GM12874 (cell line): ENCODE data around the gene OR56B1.

Source experiments
- TF ChIP-seq, protein P1 (sequence below): IDR thresholded peaks from 2 replicates; pipeline ENCODE4 v1.5.1; 2011; ENCODE audit warnings: low read depth, mild to moderate bottlenecking, control low read depth, low read length, moderate library complexity; ENCODE audit not compliant: insufficient read depth

Gene OR56B1

DNA sequence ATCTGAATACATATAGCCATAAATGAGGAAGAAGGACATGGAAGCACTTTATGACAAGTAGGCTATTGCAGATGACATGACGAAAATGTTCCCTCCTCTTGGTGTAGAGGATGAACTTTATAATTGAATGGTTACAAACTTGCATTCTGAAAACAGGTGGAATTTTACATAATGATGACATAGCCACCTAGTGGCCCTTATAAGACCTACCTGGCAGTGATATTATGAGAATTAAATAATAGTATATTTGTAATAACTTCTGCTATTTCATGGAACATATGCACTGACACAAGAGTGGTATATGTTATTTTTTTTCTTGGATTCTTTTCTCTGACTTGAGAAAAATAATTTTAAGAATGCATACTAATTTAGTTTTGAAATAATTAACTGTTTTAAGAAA is 23.7 kb upstream of the OR56B1 start:
- TF ChIP-seq, protein P1, sequence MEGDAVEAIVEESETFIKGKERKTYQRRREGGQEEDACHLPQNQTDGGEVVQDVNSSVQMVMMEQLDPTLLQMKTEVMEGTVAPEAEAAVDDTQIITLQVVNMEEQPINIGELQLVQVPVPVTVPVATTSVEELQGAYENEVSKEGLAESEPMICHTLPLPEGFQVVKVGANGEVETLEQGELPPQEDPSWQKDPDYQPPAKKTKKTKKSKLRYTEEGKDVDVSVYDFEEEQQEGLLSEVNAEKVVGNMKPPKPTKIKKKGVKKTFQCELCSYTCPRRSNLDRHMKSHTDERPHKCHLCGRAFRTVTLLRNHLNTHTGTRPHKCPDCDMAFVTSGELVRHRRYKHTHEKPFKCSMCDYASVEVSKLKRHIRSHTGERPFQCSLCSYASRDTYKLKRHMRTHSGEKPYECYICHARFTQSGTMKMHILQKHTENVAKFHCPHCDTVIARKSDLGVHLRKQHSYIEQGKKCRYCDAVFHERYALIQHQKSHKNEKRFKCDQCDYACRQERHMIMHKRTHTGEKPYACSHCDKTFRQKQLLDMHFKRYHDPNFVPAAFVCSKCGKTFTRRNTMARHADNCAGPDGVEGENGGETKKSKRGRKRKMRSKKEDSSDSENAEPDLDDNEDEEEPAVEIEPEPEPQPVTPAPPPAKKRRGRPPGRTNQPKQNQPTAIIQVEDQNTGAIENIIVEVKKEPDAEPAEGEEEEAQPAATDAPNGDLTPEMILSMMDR: peak; percentile 20; the same call in 1 of the 2 replicates

DNA sequence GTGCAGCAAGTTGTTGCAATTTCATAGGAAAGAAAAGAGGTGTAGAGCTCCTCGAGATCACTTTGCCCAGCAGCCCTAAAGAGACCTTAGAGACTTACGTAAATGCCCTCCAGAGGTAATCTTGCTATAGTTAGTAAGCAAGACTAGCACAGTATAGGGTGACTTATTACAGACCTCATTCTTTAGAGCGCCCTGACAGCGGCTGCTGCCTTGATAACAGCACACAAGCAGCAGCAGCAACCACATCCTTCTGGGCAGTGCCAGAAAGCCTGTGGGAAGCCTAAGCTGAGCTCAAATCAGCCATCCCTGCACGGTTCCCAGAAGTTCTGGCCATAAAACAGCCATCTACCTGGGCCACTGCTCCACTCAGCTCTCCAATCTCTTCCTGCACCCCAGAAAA is 22.6 kb upstream of the OR56B1 start:
- TF ChIP-seq, protein P1: no peak

DNA sequence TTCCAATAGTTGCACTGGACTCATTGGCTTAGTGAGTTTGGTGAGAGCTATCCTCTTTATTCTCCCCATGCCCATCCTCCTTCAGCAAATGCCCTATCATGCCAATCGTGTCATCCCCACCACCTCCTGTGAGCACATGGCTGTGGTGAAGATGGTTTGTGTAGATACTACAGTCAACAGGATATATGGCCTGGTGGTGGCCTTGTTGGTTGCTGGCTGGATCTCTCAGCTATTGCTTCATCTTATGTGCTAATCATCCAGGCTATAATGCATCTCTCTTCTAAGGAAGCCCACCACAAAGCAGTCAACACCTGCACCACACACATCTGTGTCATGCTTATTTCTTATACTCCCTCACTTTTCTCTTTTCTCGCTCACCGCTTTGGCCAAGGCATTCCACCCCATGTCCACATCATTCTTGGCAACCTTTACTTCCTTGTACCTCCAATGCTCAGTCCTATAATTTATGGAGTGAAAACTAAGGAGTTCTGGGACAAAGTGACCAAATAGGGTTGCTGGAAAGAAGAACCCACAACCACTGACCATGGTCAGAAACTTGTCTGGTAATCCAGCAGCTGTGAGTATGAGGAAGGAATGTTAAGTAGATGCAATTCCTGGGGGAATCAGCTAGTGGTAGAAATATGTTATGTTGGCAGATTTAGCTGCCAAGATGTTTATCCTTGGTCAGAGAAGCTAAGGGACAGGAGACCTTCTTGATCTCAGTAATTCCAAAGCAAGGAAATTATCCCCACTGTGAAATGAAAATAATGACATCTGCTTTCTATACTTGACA is 16.3 kb upstream of the OR56B1 start:
- TF ChIP-seq, protein P1: no peak

DNA sequence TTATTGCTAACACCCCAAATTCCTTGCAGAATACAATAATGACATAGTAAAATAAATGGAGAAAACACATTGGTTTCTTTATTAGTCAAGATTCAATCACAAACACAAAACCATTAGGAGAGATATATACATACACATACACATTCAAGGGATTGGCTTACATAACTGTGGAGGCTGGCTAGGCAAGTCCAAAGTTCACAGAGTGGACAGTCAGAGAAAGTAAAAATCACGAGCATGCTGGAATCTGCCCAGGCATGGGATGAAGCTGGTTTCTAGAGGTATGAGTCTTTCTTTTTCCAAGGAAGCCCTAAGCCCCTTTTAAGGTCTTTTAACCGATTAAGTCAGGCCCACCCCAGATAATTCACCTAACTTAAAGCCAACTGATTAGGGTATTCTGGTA is 13.6 kb upstream of the OR56B1 start:
- TF ChIP-seq, protein P1: no peak

DNA sequence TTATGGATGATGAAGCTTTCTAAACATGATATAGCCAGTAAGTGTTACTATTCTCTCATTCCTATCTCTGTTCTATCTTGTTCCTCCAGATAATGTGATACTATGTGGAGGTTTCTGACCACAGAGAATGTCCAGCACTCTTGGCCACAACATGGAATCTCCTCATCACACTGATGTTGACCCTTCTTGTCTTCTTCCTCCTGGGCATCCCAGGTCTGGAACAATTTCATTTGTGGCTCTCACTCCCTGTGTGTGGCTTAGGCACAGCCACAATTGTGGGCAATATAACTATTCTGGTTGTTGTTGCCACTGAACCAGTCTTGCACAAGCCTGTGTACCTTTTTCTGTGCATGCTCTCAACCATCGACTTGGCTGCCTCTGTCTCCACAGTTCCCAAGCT is 9.9 kb upstream of the OR56B1 start:
- TF ChIP-seq, protein P1: no peak

DNA sequence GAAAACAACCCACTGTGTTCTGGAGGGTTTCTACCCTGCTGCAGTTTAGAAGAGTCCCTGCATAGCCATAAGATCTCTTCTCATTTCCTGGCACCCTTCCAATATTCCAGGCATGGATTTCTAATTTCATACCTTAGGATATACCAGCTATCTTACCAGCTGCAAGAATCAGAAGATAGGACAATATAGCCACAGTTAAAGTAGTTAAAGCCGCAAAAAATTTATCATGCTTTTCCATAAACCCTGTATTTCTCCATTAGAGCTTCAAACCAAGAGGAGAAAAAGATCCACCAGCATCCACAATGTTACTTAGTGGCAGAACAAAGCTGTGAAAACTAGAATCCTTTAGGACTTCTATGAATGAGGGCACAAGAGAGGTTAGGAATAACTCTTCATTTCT is 8.6 kb upstream of the OR56B1 start:
- TF ChIP-seq, protein P1: no peak

DNA sequence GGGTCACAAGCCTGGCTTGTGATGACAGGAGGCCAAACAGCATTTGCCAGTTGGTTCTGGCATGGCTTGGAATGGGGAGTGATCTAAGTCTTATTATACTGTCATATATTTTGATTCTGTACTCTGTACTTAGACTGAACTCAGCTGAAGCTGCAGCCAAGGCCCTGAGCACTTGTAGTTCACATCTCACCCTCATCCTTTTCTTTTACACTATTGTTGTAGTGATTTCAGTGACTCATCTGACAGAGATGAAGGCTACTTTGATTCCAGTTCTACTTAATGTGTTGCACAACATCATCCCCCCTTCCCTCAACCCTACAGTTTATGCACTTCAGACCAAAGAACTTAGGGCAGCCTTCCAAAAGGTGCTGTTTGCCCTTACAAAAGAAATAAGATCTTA is 843 bp downstream of the OR56B1 start:
- TF ChIP-seq, protein P1: no peak
